Left lung (tissue), 10 donors: ENCODE measurements around the gene ABCG2. TPM values are rescaled to one million over a fixed set of nuclear protein-coding genes. Genes with fewer than 3 reads are reported as not detected.
"Not testable (repeated sequence)": the region's sequence is repeated elsewhere in the genome, so short reads cannot be mapped to it uniquely, and the experiment has no call there.

Source experiments
- ATAC-seq: fragments of 200-7000 bp; cut with Tn5 transposase; one replicate; pipeline ENCODE4 v1.9.1; 2020; ENCODE audit warnings: moderate library complexity
- DNase-seq, 4 donors: peaks; one replicate each; pipeline ENCODE4 v3.0.0-alpha.2; 2013 to 2020
- H3K27ac ChIP-seq, 2 donors: fragments of 200-600 bp; sonication (generic) in 1 of 2; one replicate each; pipeline versions ENCODE4 v1.5.0 to v1.8.0; 2020 to 2021
- H3K27me3 ChIP-seq, 2 donors: fragments of 200-600 bp; sonication (generic) in 1 of 2; one replicate each; pipeline versions ENCODE4 v1.5.0 to v1.8.0; 2020 to 2021
- H3K36me3 ChIP-seq, 2 donors: fragments of 200-600 bp; sonication (generic) in 1 of 2; one replicate each; pipeline versions ENCODE4 v1.5.0 to v1.8.0; 2020 to 2021
- H3K4me1 ChIP-seq, 2 donors: fragments of 200-600 bp; one replicate each; pipeline ENCODE4 v1.8.0; 2021
- H3K4me3 ChIP-seq, 2 donors: fragments of 200-600 bp; sonication (generic) in 1 of 2; one replicate each; pipeline versions ENCODE4 v1.5.0 to v1.8.0; 2020 to 2021; ENCODE audit warnings: mild to moderate bottlenecking in 1 of 2
- H3K9me3 ChIP-seq, 2 donors: fragments of 200-600 bp; sonication (generic) in 1 of 2; one replicate each; pipeline versions ENCODE4 v1.5.0 to v1.8.0; 2020 to 2021
- CTCF ChIP-seq, 2 donors: fragments of 200-600 bp; sonication (generic) in 1 of 2; IDR thresholded peaks; one replicate each; pipeline versions ENCODE4 v1.5.0 to v1.8.0; 2021; ENCODE audit warnings: antibody characterized with exemption in 2 of 2
- intact Hi-C, 2 donors: fragments of 100-400 bp; cut with DNase I; formaldehyde crosslinking; loops; one replicate each; pipeline versions ENCODE4 v1.11.2 to v1.14.2; 2022
- polyA plus RNA-seq, 6 donors: library from polyadenylated mRNA; unstranded; fragments of 120-200 nt; gene quantifications; one replicate each; pipeline ENCODE4 v1.2.1, GENCODE V29; 2013; ENCODE audit not compliant: insufficient read length in 6 of 6
- total RNA-seq, 2 donors: library from RNA; stranded (reverse); fragmentation: NEBNext Ultra II Directional; extraction: Animal tissue kit (Norgen Biotek cat#: 25700); gene quantifications; one replicate each; pipeline ENCODE4 v1.2.1, GENCODE V29; 2021
- donor health status: DM: no; HTN: yes; CAD: no.
- donor health status: DM: no; HTN: no; CAD: no.

ABCG2 gene
- total and polyA plus RNA-seq, 8 donors, result 5.1 to 23.5 (median 16.8) TPM

- no peak for TF ChIP-seq CTCF (IDR thresholded peaks at IDR 0.05)
- H3K9me3 ChIP-seq, result peaks cover 0 to 9% of the 10 kb centered on the region in 2 donors
- DNase-seq (no peak), ATAC-seq (no peak)
- H3K27ac ChIP-seq, result no peak overlapping the region
- H3K4me3 ChIP-seq, result no peak overlapping the region
- no peaks in the 10 kb centered on the region for H3K36me3 ChIP-seq
- no peaks in the 10 kb centered on the region for H3K4me1 ChIP-seq
- intact Hi-C loops, result no loop called here
- H3K27me3 ChIP-seq, result no peaks in the 10 kb centered on the region
Observed at GRCh38 chr4:88130544-88131305, 27.7 kb downstream of the ABCG2 start.

- no peak for TF ChIP-seq CTCF (IDR thresholded peaks at IDR 0.05)
- intact Hi-C loops, result no loop called here
- ATAC-seq (no peak), DNase-seq (no peak)
- Histone ChIP-seq H3K27me3 (no peaks in the 10 kb centered on the region), H3K4me1 (no peaks in the 10 kb centered on the region), H3K4me3 (no peak overlapping the region), H3K27ac (no peak overlapping the region), H3K9me3 (peaks cover 0 to 9% of the 10 kb centered on the region in 2 donors), H3K36me3 (no peaks in the 10 kb centered on the region)
Observed at GRCh38 chr4:88130003-88130402, 28.4 kb downstream of the ABCG2 start.

- H3K36me3 ChIP-seq, DNase-seq, H3K27ac ChIP-seq, H3K4me3 ChIP-seq, H3K4me1 ChIP-seq, intact Hi-C loops, ATAC-seq, H3K27me3 ChIP-seq: not testable (repeated sequence)
- H3K9me3 ChIP-seq, result peaks cover 0 to 23% of the 10 kb centered on the region in 2 donors
Observed at GRCh38 chr4:88122260-88122659, 36.2 kb downstream of the ABCG2 start.

DNA sequence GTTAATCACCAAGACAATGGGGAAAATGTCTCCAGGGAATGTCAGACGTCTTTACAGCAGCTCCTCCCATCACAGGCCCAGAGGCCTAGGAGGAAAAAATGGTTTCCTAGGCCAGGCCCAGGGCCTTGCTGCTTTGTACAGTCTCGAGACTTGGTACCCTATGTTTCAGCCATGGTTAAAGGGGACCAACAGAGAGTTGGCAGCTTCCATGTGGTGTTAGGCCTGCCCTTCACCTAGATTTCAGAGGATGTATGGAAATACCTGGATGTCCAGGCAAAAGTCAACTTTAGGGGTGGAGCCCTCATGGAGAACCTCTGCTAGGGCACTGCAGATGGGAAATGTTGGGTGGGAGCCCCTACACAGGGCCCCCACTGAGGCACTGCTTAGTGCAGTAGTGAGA, 38.5 kb downstream of the ABCG2 start:
- Histone ChIP-seq H3K27me3 (no peaks in the 10 kb centered on the region), H3K27ac (no peak overlapping the region), H3K4me3 (no peak overlapping the region), H3K36me3 (peaks cover 0 to 4% of the 10 kb centered on the region in 2 donors), H3K9me3 (peaks cover 0 to 20% of the 10 kb centered on the region in 2 donors), H3K4me1 (no peaks in the 10 kb centered on the region)
- ATAC-seq, result no peak
- no peak for DNase-seq
- intact Hi-C loops, result no loop called here
- TF ChIP-seq CTCF (IDR thresholded peaks at IDR 0.05), result no peak

- no peaks in the 10 kb centered on the region for H3K27me3 ChIP-seq
- H3K36me3 ChIP-seq, result peaks cover 0 to 4% of the 10 kb centered on the region in 2 donors
- no peak for TF ChIP-seq CTCF (IDR thresholded peaks at IDR 0.05)
- peaks cover 0 to 16% of the 10 kb centered on the region in 2 donors for H3K9me3 ChIP-seq
- H3K27ac ChIP-seq, result no peak overlapping the region
- no peaks in the 10 kb centered on the region for H3K4me1 ChIP-seq
- no peak overlapping the region for H3K4me3 ChIP-seq
- DNase-seq (no peak), ATAC-seq (no peak)
- intact Hi-C loops, result no loop called here
Observed at GRCh38 chr4:88115587-88115986, 42.9 kb downstream of the ABCG2 start.

DNA sequence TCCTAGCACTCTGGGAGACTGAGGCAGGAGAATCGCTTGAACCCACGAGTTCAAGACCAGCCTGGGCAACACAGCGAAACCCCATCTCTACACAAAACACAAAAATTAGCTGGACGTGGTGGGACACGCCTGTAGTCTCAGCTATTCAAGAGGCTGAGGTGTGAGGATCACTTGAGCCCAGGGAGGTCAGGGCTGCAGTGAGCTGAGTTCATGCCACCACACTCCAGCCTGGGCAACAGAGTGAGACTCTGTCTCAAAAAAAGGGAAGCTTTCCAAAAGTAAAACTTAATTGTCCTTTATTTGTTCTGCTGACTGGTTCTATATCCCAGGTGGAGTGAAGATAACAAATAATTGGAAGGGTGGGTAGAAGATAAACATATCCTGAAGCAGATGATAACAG, 45.6 kb downstream of the ABCG2 start:
- H3K27me3 ChIP-seq, result no peaks in the 10 kb centered on the region
- DNase-seq, result no peak

More for the DNA sequence above, 45.6 kb downstream of the ABCG2 start:
- H3K4me1 ChIP-seq, result peaks cover 0 to under 1% of the 10 kb centered on the region in 2 donors
- no peak overlapping the region for H3K27ac ChIP-seq
- H3K9me3 ChIP-seq, result no peaks in the 10 kb centered on the region
- H3K36me3 ChIP-seq, result no peaks in the 10 kb centered on the region
- ATAC-seq, result no peak
- intact Hi-C loops, result no loop called here
- no peak overlapping the region for H3K4me3 ChIP-seq
- TF ChIP-seq CTCF (IDR thresholded peaks at IDR 0.05), result no peak
